ENCODE data around the gene CYP46A1.

DNA sequence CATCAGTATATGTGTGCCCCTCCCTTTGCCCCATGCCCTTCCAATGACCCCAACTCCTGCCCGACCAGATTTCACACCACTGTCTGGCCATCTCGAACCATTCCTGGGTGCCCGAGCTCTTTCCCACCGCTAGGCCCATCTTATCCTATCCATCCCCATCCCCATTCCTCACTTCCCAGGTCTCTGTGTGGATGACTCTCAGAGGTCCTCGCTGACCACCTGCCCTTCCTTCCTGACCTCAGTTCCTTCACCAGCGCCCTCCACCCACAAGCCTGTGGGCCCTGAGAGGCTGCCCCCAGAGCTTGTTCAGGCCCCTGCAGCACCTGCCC is 49.1 kb downstream of the CYP46A1 start:
- TF ChIP-seq EZH2 (IDR thresholded peaks at IDR 0.05; ENCODE audit: insufficient read depth, poor library complexity, severe bottlenecking), result no peak
- TF ChIP-seq EZH2phosphoT487 (IDR thresholded peaks at IDR 0.05; ENCODE audit: insufficient read depth, low read depth), result no peak

All from GM23248 (cell line).